Testis (tissue), 3 donors: ENCODE results near the gene PEX26. TPM values are rescaled to one million over a fixed set of nuclear protein-coding genes. Genes with fewer than 3 reads are reported as not detected.
A peak's percentile ranks its signal among the peaks of the same experiment; 100 is the strongest.

Experiments used
- DNase-seq: peaks from one replicate; pipeline ENCODE4 v3.0.0-alpha.2; 2019
- H3K27ac ChIP-seq, 2 donors: fragments of 200-600 bp; sonication (generic); one replicate each; pipeline ENCODE4 v1.5.1; 2019
- H3K27me3 ChIP-seq: fragments of 200-600 bp; sonication (generic); one replicate; pipeline ENCODE4 v1.5.1; 2019
- H3K36me3 ChIP-seq: fragments of 200-600 bp; sonication (generic); one replicate; pipeline ENCODE4 v1.5.1; 2017; ENCODE audit warnings: low read depth; ENCODE audit errors: missing control alignments
- H3K4me1 ChIP-seq: fragments of 200-600 bp; sonication (generic); one replicate; pipeline ENCODE4 v1.5.1; 2019
- H3K4me3 ChIP-seq, 2 donors: fragments of 200-600 bp; sonication (generic); one replicate each; pipeline ENCODE4 v1.5.1; 2017 to 2019
- H3K9me3 ChIP-seq: fragments of 200-600 bp; sonication (generic); one replicate; pipeline ENCODE4 v1.5.1; 2017
- POLR2A ChIP-seq: fragments of 450-650 bp; IDR thresholded peaks from one replicate; pipeline ENCODE4 v1.6.1; 2017; ENCODE audit warnings: antibody characterized with exemption, mild to moderate bottlenecking, moderate library complexity
- WGBS, 2 donors: methylation state at CpG; one replicate each; pipeline ENCODE4 v1.1.5; 2018; 5-methylcytosine and 5-hydroxymethylcytosine counted together
- intact Hi-C: fragments of 100-400 bp; cut with DNase I; formaldehyde crosslinking; loops from one replicate; pipeline ENCODE4 v1.15.1; 2023; ENCODE audit warnings: low total_unique reads
- polyA plus RNA-seq: library from polyadenylated mRNA; stranded (reverse); fragments of 350-450 nt; fragmentation: Illumina TruSeq; extraction: RNeasy Lipid Tissue Mini Kit (QIAGEN cat#74804); gene quantifications from one replicate; pipeline ENCODE4 v1.2.3, GENCODE V29; 2014; ENCODE audit warnings: low read depth, low replicate concordance; ENCODE audit not compliant: insufficient read depth
- total RNA-seq, 2 donors: library from RNA; depleted of rRNA; stranded (reverse); fragments of >200 nt; gene quantifications; one replicate each; pipeline ENCODE4 v1.2.3, GENCODE V29; 2016
- TF ChIP-seq, protein P1 (sequence below), 3 experiments: fragments of 450-650 bp in 2 of 3; fragments of 200-600 bp in 1 of 3; sonication (generic) in 1 of 3; IDR thresholded peaks; one replicate each; pipeline ENCODE4 v1.5.1; 2016 to 2019; ENCODE audit warnings: antibody characterized with exemption in 3 of 3, mild to moderate bottlenecking in 2 of 3, moderate library complexity in 1 of 3

The PEX26 gene
- total and polyA plus RNA-seq, 3 donors from 2014 or later = 16.8 to 33.4 (median 29.1) TPM

DNA sequence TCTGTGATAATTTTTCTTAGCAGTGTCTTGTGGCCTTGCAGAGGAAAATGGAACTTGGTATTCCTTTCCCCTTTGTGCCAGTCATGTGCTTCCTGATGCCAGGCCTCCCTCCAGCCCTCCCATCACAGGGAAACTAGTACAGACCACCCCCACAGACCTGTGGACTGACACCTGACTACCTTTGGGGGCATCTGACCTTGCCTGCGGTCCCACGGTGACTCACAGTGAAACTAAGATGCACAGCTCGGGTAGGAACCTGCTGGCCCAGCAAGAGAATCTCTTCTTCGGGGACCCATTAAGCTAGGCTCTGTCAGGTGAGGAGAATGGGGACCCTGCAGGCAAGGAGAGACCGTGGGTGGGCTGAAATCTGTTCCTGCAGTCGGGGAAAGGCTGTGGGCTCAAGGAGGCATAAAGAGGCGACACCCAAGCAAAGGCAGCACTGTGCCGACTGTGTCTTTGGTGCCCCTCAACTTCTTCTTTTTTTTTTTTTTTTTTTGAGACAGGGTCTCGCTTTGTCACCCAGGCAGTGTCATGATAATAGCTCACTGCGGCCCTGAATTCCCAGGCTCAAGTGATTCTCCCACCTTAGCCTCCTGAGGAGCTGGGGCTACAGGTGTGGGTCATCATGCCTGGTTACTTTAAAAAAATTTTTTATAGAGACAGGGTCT lies 20.8 kb upstream of the PEX26 start:
- WGBS, 2 donors = 86 to 94% methylated on average over 10 of the region's 10 CpGs
- no peaks in the 10 kb centered on the region for H3K27me3 ChIP-seq
- H3K4me1 ChIP-seq = peaks cover 25% of the 10 kb centered on the region
- no peak for DNase-seq
- H3K27ac ChIP-seq = peak overlapping the region; percentile 59 to 68
- intact Hi-C loops = no loop called here
- no peaks in the 10 kb centered on the region for H3K36me3 ChIP-seq
- H3K9me3 ChIP-seq = no peaks in the 10 kb centered on the region
- TF ChIP-seq, protein P1, sequence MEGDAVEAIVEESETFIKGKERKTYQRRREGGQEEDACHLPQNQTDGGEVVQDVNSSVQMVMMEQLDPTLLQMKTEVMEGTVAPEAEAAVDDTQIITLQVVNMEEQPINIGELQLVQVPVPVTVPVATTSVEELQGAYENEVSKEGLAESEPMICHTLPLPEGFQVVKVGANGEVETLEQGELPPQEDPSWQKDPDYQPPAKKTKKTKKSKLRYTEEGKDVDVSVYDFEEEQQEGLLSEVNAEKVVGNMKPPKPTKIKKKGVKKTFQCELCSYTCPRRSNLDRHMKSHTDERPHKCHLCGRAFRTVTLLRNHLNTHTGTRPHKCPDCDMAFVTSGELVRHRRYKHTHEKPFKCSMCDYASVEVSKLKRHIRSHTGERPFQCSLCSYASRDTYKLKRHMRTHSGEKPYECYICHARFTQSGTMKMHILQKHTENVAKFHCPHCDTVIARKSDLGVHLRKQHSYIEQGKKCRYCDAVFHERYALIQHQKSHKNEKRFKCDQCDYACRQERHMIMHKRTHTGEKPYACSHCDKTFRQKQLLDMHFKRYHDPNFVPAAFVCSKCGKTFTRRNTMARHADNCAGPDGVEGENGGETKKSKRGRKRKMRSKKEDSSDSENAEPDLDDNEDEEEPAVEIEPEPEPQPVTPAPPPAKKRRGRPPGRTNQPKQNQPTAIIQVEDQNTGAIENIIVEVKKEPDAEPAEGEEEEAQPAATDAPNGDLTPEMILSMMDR (IDR thresholded peaks at IDR 0.05) = no peak
- TF ChIP-seq POLR2A = no peak
- no peak overlapping the region for H3K4me3 ChIP-seq

DNA sequence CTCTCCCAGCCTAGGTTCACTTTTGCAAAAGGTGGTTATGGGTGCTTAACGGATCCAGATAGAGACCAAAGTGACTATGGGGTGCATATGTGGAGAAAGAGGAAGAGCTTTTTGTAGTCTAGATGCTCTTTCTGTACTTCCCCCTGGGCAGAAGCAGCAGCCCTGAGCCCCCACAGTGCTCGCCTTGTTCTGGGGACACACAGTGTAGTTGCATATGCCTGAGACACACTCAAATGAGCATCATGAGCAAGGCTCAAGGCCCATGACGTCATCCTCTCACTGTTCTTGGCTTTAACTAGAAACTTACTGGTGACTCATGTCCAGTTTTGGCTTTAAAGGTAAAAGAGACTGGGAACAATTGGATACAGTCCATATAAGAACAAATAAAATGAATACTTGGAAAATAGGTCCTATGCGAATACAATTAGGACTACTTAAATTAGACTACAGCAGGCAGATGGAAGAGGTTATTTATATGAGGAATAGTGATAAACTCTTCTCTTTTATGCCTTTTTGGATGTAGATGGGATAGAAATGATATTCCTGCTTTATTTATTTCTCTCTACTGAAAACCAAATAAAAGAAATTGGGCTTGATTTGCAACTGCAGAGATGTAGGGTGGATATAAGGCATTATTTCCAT lies 20.1 kb upstream of the PEX26 start:
- Histone ChIP-seq H3K27ac (peak overlapping the region; percentile 59 to 68), H3K4me1 (peaks cover 25% of the 10 kb centered on the region), H3K9me3 (no peaks in the 10 kb centered on the region), H3K36me3 (no peaks in the 10 kb centered on the region), H3K27me3 (no peaks in the 10 kb centered on the region), H3K4me3 (no peak overlapping the region)
- intact Hi-C loops = no loop called here
- 41 to 49% methylated on average over 4 of the region's 4 CpGs for WGBS, 2 donors
- TF ChIP-seq POLR2A = no peak
- TF ChIP-seq, protein P1 (IDR thresholded peaks at IDR 0.05) = no peak
- DNase-seq = peak; percentile 87

DNA sequence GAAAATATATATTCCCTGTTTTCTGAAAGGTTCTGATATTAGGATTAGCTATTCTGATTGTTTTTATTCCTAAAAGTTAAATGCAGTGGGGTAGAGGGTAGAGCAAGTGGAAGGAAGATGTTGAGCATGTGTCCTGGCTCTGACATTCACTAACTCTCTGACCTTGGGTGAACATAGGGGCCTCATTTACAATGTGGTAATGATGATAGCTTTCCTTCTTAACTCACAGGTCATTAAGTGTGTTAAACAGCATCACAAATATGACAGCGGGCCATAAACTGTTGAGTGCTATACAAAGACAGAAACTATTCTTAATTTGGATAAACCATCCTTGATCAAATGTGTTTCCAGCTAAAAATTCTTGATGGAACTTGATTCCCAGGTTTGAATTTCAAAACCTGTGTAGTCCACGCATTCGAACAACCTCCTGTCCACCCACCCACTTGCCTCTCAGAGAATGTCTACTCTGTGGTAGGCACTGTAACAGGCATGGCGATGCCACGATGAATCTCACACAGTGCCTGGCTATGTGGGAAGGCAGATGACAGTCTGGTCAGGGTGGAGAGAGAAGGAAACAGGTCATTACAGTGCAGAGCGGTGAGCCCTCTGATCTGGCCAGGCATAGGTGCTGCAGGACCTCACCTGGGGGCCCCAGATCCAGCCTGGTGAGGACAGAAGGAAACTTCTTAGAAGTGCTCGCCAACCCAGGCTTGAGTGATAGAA lies 19.3 kb upstream of the PEX26 start:
- TF ChIP-seq POLR2A = no peak
- TF ChIP-seq, protein P1 (IDR thresholded peaks at IDR 0.05) = no peak
- H3K27ac ChIP-seq = no peak overlapping the region
- WGBS, 2 donors = 96 to 99% methylated on average over 7 of the region's 7 CpGs
- H3K4me1 ChIP-seq = peaks cover 25% of the 10 kb centered on the region
- intact Hi-C loops = no loop called here
- no peaks in the 10 kb centered on the region for H3K27me3 ChIP-seq
- no peak for DNase-seq
- no peak overlapping the region for H3K4me3 ChIP-seq
- H3K36me3 ChIP-seq = no peaks in the 10 kb centered on the region
- H3K9me3 ChIP-seq = no peaks in the 10 kb centered on the region

DNA sequence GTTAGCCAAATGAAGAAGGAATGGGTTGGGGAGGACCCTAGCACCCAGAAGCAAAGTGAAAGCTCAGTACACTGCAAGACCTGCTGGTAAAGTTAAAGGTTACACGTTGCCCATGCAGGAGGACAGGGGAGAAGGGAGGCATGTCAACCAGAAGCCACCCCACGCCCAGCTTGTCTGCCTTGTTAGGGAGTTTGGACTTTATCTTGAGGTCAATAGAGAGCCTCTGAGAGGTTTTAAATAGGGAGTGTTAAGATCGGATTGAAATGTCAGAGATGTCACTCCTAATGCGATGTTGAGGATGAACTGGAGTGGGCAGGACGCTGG lies 18.7 kb upstream of the PEX26 start:
- H3K36me3 ChIP-seq = no peaks in the 10 kb centered on the region
- no peak for DNase-seq
- intact Hi-C loops = no loop called here
- no peak overlapping the region for H3K27ac ChIP-seq
- no peaks in the 10 kb centered on the region for H3K27me3 ChIP-seq
- no peaks in the 10 kb centered on the region for H3K9me3 ChIP-seq
- H3K4me3 ChIP-seq = no peak overlapping the region
- TF ChIP-seq POLR2A = no peak
- TF ChIP-seq, protein P1 (IDR thresholded peaks at IDR 0.05) = no peak
- WGBS, 2 donors = 79 to 83% methylated on average over 5 of the region's 5 CpGs
- H3K4me1 ChIP-seq = peaks cover 25% of the 10 kb centered on the region
